A673 (cell line): ENCODE results near the gene PADI1. TPM values are rescaled to one million over a fixed set of nuclear protein-coding genes. Genes with fewer than 3 reads are reported as not detected.
"Not testable (repeated sequence)": the region's sequence is repeated elsewhere in the genome, so short reads cannot be mapped to it uniquely, and the experiment has no call there.

Experiments
- BruUV-seq: library from RNA; stranded (reverse); fragments of 400-500 nt; replicated peaks from 2 replicates; lab custom pipeline; 2021; lab: Mats Ljungman, UMichigan
- CTCF ChIA-PET: fragments of 300-600 bp; sonication (Branson Sonifier 250); formaldehyde crosslinking; loops from one replicate; lab custom pipeline; 2022; ENCODE audit warnings: antibody characterized with exemption; lab: Charles Lee
- POLR2A ChIA-PET: fragments of 300-600 bp; sonication (Branson Sonifier 250); formaldehyde crosslinking; loops from one replicate; lab custom pipeline; 2022; ENCODE audit warnings: antibody characterized with exemption; ENCODE audit not compliant: low non-redundant PET; lab: Charles Lee
- DNase-seq: peaks from one replicate; pipeline ENCODE4 v3.0.0-alpha.2; 2015; ENCODE audit warnings: low spot score
- H3K27ac ChIP-seq: fragments of 200-600 bp; sonication (generic); 2 replicates; pipeline ENCODE4 v1.5.1; 2016; ENCODE audit warnings: mixed run types, low read depth, mild to moderate bottlenecking, mixed read lengths, antibody characterized with exemption, low read length; ENCODE audit not compliant: poor library complexity, severe bottlenecking
- H3K27me3 ChIP-seq: fragments of 200-600 bp; sonication (generic); replicated peaks from 2 replicates; pipeline ENCODE4 v1.6.1; 2017; ENCODE audit warnings: mixed run types, low read depth, mild to moderate bottlenecking, mixed read lengths, antibody characterized with exemption, low read length; ENCODE audit not compliant: insufficient read depth, poor library complexity
- H3K36me3 ChIP-seq: fragments of 200-600 bp; sonication (generic); 2 replicates; pipeline ENCODE4 v1.6.1; 2016; ENCODE audit warnings: mixed run types, mild to moderate bottlenecking, mixed read lengths, antibody characterized with exemption, low read length; ENCODE audit not compliant: insufficient read depth, poor library complexity, severe bottlenecking
- H3K4me1 ChIP-seq: fragments of 200-600 bp; sonication (generic); 2 replicates; pipeline ENCODE4 v1.6.1; 2017; ENCODE audit warnings: mixed run types, mild to moderate bottlenecking, mixed read lengths, antibody characterized with exemption, low read length; ENCODE audit not compliant: insufficient read depth, poor library complexity, severe bottlenecking
- H3K4me3 ChIP-seq: fragments of 200-600 bp; sonication (generic); 2 replicates; pipeline ENCODE4 v1.5.1; 2016; ENCODE audit warnings: low read depth, mixed run types, mild to moderate bottlenecking, mixed read lengths, low read length; ENCODE audit not compliant: poor library complexity, severe bottlenecking
- H3K9me3 ChIP-seq: fragments of 200-600 bp; sonication (generic); 2 replicates; pipeline ENCODE4 v1.6.1; 2016; ENCODE audit warnings: mixed run types, low read depth, mild to moderate bottlenecking, mixed read lengths, antibody characterized with exemption, low read length; ENCODE audit not compliant: poor library complexity, severe bottlenecking
- EZH2 ChIP-seq: fragments of 200-600 bp; sonication (generic); IDR thresholded peaks from 2 replicates; pipeline ENCODE4 v1.6.1; 2017; ENCODE audit warnings: borderline replicate concordance, low read depth, mild to moderate bottlenecking, mixed read lengths, antibody characterized with exemption, low read length; ENCODE audit not compliant: poor library complexity, severe bottlenecking
- intact Hi-C: fragments of 100-400 bp; cut with micrococcal nuclease; formaldehyde crosslinking; loops from one replicate; pipeline ENCODE4 v1.10.0; 2022; ENCODE audit not compliant: unreplicated experiment
- total RNA-seq: library from RNA; stranded (reverse); gene quantifications from 2 replicates; pipeline ENCODE4 v1.2.3, GENCODE V29; 2021
- TF ChIP-seq, protein P1 (sequence below): fragments of 300-800, 200-600 bp; sonication (generic); conservative IDR thresholded peaks from 2 replicates; pipeline ENCODE4 v1.5.1; 2017; ENCODE audit warnings: low read depth, mild to moderate bottlenecking, antibody characterized with exemption, low read length, moderate library complexity, mixed read lengths

Gene PADI1
- total RNA-seq, 1 experiment from 2014 or later = 0.56 TPM

- ChIA-PET POLR2A (no interaction called here), CTCF (interaction anchor here (0.9 kb wide), 1 partner anchor 111 kb away, joined by 3 read pairs; no protein-coding TSS in a partner anchor)
- peaks cover 18% of the 10 kb centered on the region for H3K4me1 ChIP-seq
- peak; percentile 93 for DNase-seq
- H3K27ac ChIP-seq = no peak overlapping the region
- H3K9me3 ChIP-seq = no peaks in the 10 kb centered on the region
- no peak overlapping the region for H3K4me3 ChIP-seq
- intact Hi-C loops = no loop called here
- H3K36me3 ChIP-seq = no peaks in the 10 kb centered on the region
- H3K27me3 ChIP-seq = no peaks in the 10 kb centered on the region
- BruUV-seq = no TSS peak
- TF ChIP-seq EZH2 = no peak
- TF ChIP-seq, protein P1, sequence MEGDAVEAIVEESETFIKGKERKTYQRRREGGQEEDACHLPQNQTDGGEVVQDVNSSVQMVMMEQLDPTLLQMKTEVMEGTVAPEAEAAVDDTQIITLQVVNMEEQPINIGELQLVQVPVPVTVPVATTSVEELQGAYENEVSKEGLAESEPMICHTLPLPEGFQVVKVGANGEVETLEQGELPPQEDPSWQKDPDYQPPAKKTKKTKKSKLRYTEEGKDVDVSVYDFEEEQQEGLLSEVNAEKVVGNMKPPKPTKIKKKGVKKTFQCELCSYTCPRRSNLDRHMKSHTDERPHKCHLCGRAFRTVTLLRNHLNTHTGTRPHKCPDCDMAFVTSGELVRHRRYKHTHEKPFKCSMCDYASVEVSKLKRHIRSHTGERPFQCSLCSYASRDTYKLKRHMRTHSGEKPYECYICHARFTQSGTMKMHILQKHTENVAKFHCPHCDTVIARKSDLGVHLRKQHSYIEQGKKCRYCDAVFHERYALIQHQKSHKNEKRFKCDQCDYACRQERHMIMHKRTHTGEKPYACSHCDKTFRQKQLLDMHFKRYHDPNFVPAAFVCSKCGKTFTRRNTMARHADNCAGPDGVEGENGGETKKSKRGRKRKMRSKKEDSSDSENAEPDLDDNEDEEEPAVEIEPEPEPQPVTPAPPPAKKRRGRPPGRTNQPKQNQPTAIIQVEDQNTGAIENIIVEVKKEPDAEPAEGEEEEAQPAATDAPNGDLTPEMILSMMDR = no peak
Measured at GRCh38 chr1:17239420-17239819, 34.5 kb downstream of the PADI1 start.

DNA sequence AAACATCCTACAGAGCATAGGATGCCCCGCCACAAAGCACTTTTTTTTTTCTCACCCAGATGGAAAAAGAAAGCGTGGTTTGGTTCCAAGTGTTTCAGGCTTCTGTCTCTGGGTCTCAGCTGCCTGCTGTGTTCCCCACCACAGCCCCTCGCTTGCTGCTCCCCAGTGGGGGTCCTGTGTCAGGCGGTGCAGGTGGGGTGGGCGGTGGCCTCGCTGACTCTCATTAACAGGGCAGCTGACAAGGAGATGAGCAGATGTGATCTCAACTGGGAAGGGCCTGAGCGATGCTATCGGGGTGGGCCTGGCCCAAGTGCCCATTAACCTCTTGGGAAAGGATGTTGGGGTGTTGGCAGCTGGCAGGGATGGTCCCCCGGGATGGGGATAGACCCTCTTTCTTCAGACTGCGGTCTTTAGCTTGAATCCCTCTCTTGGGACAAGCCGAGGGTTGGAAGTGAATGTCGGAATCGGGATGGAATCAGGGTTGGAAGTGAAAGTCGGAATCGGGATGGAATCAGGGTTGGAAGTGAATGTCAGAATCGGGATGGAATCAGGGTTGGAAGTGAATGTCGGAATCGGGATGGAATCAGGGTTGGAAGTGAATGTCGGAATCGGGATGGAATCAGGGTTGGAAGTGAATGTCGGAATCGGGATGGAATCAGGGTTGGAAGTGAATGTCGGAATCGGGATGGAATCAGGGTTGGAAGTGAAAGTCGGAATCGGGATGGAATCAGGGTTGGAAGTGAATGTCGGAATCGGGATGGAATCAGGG, 36.3 kb downstream of the PADI1 start:
- H3K4me1 ChIP-seq, CTCF ChIA-PET, H3K27me3 ChIP-seq, H3K9me3 ChIP-seq, BruUV-seq, intact Hi-C loops, DNase-seq, POLR2A ChIA-PET, H3K36me3 ChIP-seq, H3K4me3 ChIP-seq: not testable (repeated sequence)
- H3K27ac ChIP-seq = peak overlapping the region; percentile 26

- POLR2A ChIA-PET, H3K4me1 ChIP-seq, H3K9me3 ChIP-seq, CTCF ChIA-PET, BruUV-seq, DNase-seq, H3K4me3 ChIP-seq, H3K27me3 ChIP-seq, H3K27ac ChIP-seq, H3K36me3 ChIP-seq, intact Hi-C loops: not testable (repeated sequence)
Measured at GRCh38 chr1:17241780-17242074, 36.8 kb downstream of the PADI1 start.

DNA sequence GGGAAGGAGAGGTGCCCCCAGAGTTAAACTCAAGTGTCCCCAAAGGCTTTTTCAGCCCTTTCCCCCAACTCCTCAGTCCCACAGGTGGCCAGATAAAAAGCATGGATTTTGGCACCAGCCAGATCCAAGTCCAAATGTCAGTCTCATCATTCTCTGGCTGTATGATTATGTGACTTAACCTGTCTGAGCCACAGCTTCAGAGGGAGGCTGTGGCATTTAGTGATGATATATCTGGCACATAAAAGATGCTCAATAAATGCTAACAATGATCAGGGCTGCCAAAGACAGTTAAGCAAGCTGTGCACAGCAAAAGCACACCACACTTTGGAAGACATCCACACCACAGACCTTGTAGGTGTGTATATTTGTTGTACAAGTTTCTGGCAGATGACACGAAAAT, 38.3 kb downstream of the PADI1 start:
- no peaks in the 10 kb centered on the region for H3K9me3 ChIP-seq
- no peak overlapping the region for H3K27ac ChIP-seq
- DNase-seq = no peak
- no peaks in the 10 kb centered on the region for H3K27me3 ChIP-seq
- CTCF ChIA-PET = no interaction called here
- H3K4me1 ChIP-seq = no peaks in the 10 kb centered on the region
- no peak overlapping the region for H3K4me3 ChIP-seq
- no TSS peak for BruUV-seq
- intact Hi-C loops = no loop called here
- TF ChIP-seq EZH2 = no peak
- TF ChIP-seq, protein P1 = no peak
- H3K36me3 ChIP-seq = no peaks in the 10 kb centered on the region
- POLR2A ChIA-PET = no interaction called here
